Measurements from ENCODE around the gene MT3.

MT3 gene

GRCh38 chr16:56631832-56632155 lies 42.5 kb downstream of the MT3 start:
- H3K27me3 ChIP-seq (ENCODE audit: insufficient read depth, poor library complexity, severe bottlenecking) = peaks cover 60% of the 10 kb centered on the region
- H3K4me3 ChIP-seq (replicated peaks; ENCODE audit: insufficient read depth, low read length) = peak overlapping the region; percentile 39
- H3K27ac ChIP-seq (replicated peaks) = no peak overlapping the region
- no peak for DNase-seq (ENCODE audit: low read depth in 1 of 2, low spot score in 1 of 2)
- no peak for TF ChIP-seq SPI1 (IDR thresholded peaks at IDR 0.05; ENCODE audit: borderline replicate concordance, low read depth)
- TF ChIP-seq, protein P1, sequence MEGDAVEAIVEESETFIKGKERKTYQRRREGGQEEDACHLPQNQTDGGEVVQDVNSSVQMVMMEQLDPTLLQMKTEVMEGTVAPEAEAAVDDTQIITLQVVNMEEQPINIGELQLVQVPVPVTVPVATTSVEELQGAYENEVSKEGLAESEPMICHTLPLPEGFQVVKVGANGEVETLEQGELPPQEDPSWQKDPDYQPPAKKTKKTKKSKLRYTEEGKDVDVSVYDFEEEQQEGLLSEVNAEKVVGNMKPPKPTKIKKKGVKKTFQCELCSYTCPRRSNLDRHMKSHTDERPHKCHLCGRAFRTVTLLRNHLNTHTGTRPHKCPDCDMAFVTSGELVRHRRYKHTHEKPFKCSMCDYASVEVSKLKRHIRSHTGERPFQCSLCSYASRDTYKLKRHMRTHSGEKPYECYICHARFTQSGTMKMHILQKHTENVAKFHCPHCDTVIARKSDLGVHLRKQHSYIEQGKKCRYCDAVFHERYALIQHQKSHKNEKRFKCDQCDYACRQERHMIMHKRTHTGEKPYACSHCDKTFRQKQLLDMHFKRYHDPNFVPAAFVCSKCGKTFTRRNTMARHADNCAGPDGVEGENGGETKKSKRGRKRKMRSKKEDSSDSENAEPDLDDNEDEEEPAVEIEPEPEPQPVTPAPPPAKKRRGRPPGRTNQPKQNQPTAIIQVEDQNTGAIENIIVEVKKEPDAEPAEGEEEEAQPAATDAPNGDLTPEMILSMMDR (IDR thresholded peaks at IDR 0.05; ENCODE audit: insufficient read depth, low read length) = no peak
- no peak for TF ChIP-seq POLR2AphosphoS5 (IDR thresholded peaks at IDR 0.05; ENCODE audit: low read depth)
- no peak for TF ChIP-seq GABPA (IDR thresholded peaks at IDR 0.05; ENCODE audit: low read depth)
- no peak for TF ChIP-seq REST (IDR thresholded peaks at IDR 0.05; ENCODE audit: insufficient replicate concordance, low read depth)

DNA sequence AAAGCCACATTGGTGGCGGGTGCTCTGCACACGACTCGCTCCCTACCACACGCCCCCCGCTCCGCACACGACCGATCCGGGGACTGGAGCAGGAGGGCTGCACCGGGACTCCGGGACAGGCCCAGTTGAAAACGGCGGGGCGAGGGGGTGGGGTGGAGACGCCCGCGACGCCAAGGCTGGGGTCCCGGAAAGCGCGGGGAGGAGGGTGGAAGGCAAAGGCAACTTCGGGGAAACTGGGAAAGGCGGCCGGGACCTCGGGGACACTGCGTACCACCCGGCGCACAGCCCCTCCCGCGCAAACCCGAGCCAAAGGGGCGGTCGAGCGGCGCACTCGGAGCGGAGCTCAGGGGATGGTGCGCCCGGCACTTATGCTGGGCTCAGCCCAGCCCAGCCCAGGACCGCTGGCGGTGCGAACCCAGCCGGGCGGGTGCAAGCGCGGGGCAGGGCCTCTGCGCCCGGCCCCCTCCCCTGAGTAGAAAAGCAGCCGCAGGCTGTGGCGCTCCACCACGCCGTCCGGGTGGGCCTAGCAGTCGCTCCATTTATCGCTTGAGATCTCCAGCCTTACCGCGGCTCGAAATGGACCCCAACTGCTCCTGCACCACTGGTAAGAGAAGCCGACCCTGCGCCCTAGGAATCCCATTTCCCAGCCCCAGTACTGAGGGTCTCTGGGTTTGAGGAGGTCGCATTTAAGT lies 43.0 kb downstream of the MT3 start, which contains the start of gene MT1M:
Gene MT1M, plus strand, starts transcription at position 504 of the 692 bp plus-strand sequence. Its CDS starts 73 bp downstream, at position 577.
- DNase-seq (ENCODE audit: low read depth in 1 of 2, low spot score in 1 of 2) = no peak
- Histone ChIP-seq H3K4me3 (replicated peaks; ENCODE audit: insufficient read depth, low read length) (peak within 1 kb of the TSS; percentile 39), H3K27me3 (ENCODE audit: insufficient read depth, poor library complexity, severe bottlenecking) (peaks cover 64% of the 10 kb centered on the region), H3K27ac (replicated peaks) (no peak within 1 kb of the TSS)
- TF ChIP-seq POLR2AphosphoS5 (IDR thresholded peaks at IDR 0.05; ENCODE audit: low read depth) (no peak), GABPA (IDR thresholded peaks at IDR 0.05; ENCODE audit: low read depth) (no peak), REST (IDR thresholded peaks at IDR 0.05; ENCODE audit: insufficient replicate concordance, low read depth) (no peak), SPI1 (IDR thresholded peaks at IDR 0.05; ENCODE audit: borderline replicate concordance, low read depth) (no peak)
- TF ChIP-seq, protein P1 (IDR thresholded peaks at IDR 0.05; ENCODE audit: insufficient read depth, low read length) = no peak

DNA sequence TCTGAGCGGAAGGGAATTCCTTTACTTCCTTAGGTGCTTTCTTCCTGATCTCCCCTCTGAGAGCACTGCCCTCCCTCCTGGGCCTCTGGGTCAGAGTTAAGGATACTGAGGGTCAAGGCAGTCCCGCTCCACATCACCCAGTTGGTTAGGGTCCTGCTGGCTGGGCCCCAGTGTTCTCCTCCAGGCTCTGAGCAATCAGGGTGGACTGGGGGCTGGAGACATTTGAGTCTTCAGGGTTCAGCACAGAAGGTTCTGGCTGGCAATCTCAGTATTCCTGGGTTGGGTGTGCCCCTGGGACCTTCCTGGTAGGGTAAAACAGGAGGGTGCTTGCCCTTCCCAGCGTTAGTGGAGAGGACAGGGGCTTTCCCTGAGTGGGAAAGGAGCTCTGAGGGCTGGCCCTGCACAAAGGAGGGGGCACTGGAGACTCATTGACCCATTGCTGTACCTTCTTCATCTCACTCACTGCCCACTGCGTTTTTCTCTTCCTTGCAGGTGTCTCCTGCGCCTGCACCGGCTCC lies 43.6 kb downstream of the MT3 start:
- no peak for TF ChIP-seq REST (IDR thresholded peaks at IDR 0.05; ENCODE audit: insufficient replicate concordance, low read depth)
- no peak for TF ChIP-seq GABPA (IDR thresholded peaks at IDR 0.05; ENCODE audit: low read depth)
- no peak for TF ChIP-seq POLR2AphosphoS5 (IDR thresholded peaks at IDR 0.05; ENCODE audit: low read depth)
- TF ChIP-seq, protein P1 (IDR thresholded peaks at IDR 0.05; ENCODE audit: insufficient read depth, low read length) = no peak
- no peak for TF ChIP-seq SPI1 (IDR thresholded peaks at IDR 0.05; ENCODE audit: borderline replicate concordance, low read depth)
- Histone ChIP-seq H3K4me3 (replicated peaks; ENCODE audit: insufficient read depth, low read length) (no peak overlapping the region), H3K27ac (replicated peaks) (no peak overlapping the region), H3K27me3 (ENCODE audit: insufficient read depth, poor library complexity, severe bottlenecking) (peaks cover 70% of the 10 kb centered on the region)
- DNase-seq (ENCODE audit: low read depth in 1 of 2, low spot score in 1 of 2) = no peak
